ENCODE data around the gene COL5A2.

The COL5A2 gene

GRCh38 chr2:189109921-189110397 lies 69.6 kb downstream of the COL5A2 start:
- DNase-seq (ENCODE audit: low read depth) = no peak

GRCh38 chr2:189104934-189105333 lies 74.6 kb downstream of the COL5A2 start:
- no peak for TF ChIP-seq CTCF (conservative IDR thresholded peaks at IDR 0.05; ENCODE audit: control insufficient read depth, insufficient read depth, low read depth, low read length)

More at GRCh38 chr2:189109921-189110397, 69.6 kb downstream of the COL5A2 start:
- no peak for TF ChIP-seq CTCF (conservative IDR thresholded peaks at IDR 0.05; ENCODE audit: control insufficient read depth, insufficient read depth, low read depth, low read length)
- no peak overlapping the region for H3K4me3 ChIP-seq (ENCODE audit: control insufficient read depth, low read depth, low read length)

DNA sequence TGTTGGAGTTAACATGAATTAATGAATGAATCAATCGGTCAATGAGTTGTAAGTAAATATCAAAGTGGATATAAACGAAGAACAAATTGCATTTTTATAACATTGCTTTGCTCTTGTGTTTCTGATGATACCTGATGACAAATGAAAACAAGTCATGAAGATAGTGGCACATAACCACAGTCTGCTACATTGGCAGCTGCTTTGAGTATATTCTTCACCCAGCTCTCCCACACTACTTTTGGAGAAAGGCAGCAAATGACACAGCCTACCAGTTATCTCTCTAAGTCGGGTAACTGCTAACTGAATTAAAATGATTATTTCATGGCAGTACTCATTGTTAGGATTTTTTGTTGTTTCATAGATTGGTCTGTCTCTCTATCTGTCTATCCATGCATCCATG lies 76.8 kb downstream of the COL5A2 start:
- H3K4me3 ChIP-seq (ENCODE audit: control insufficient read depth, low read depth, low read length) = no peak overlapping the region
- TF ChIP-seq CTCF (conservative IDR thresholded peaks at IDR 0.05; ENCODE audit: control insufficient read depth, insufficient read depth, low read depth, low read length) = no peak
- DNase-seq (ENCODE audit: low read depth) = no peak

More at GRCh38 chr2:189104934-189105333, 74.6 kb downstream of the COL5A2 start:
- peak; percentile 47 for DNase-seq (ENCODE audit: low read depth)
- no peak overlapping the region for H3K4me3 ChIP-seq (ENCODE audit: control insufficient read depth, low read depth, low read length)

DNA sequence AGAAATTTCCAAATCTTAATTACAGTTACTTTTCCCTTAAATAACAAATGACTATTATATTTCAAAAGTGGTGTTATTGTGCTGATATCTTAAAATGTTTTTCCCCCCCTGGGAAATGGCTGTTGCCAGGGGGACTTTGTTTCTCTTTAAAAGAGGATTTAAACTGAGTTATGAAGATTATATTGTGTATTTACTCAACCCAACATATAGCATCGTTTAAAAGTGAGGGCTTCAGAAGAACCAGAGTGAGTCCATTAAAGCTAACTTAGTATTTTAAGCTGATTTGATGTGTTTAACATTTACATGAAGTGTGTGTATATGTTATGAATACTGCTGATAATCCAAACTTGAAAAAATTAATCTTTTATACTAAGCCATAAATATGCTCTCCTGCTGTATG lies 81.6 kb downstream of the COL5A2 start:
- H3K4me3 ChIP-seq (ENCODE audit: control insufficient read depth, low read depth, low read length) = no peak overlapping the region
- no peak for DNase-seq (ENCODE audit: low read depth)
- TF ChIP-seq CTCF (conservative IDR thresholded peaks at IDR 0.05; ENCODE audit: control insufficient read depth, insufficient read depth, low read depth, low read length) = no peak

DNA sequence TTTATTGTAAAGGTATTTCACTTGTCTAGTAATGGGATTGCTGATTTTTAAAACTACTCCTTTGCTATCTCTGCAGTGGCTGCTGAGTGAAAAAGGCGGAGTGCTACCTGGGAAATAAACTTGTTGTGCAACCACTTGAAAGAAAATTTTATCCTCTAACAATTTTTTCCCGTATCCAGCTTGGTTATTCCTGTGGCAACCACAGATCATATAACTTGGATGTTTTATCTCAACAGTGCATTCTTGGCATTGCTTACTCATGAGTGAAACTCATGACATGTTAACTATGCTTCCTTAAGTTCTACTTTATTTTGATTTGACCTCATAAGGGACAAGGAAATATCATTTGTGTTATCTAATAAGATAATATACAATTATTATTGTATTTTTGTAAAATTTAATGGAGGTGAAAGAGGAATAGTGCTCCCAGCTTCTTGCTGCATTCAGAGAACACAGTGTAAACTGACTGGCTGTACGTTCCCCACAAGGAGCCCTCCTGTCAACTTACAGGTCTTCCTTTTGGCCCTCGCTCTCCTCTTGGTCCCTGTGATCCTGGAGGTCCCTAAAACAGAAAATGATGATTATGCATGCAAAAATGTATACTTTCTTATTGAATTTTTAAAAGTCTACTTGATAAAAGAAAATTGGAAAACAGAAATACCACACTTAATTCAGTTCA lies 82.7 kb downstream of the COL5A2 start:
- DNase-seq (ENCODE audit: low read depth) = peak; percentile 82
- TF ChIP-seq CTCF (conservative IDR thresholded peaks at IDR 0.05; ENCODE audit: control insufficient read depth, insufficient read depth, low read depth, low read length) = no peak

DNA sequence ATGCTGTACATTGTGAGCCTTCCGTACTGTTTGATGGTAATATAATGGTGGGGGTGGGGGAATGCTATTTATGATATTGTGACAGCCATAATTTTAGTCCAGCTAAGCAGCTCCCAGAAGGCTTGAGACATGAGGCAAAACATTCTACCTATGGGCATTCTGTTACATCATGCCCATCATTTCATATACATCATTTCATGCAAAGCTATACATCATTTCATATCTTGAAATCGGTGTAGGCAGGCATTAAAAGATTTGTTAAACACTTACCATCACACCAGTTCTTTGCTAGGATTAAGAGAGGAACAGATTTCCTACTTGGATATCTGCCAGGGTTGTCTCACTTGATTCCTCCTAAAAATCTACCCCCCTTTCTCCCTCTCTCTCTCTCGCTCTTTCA lies 84.5 kb downstream of the COL5A2 start:
- no peak for TF ChIP-seq CTCF (conservative IDR thresholded peaks at IDR 0.05; ENCODE audit: control insufficient read depth, insufficient read depth, low read depth, low read length)

More for the DNA sequence above, 82.7 kb downstream of the COL5A2 start:
- H3K4me3 ChIP-seq (ENCODE audit: control insufficient read depth, low read depth, low read length) = no peak overlapping the region

More for the DNA sequence above, 84.5 kb downstream of the COL5A2 start:
- no peak for DNase-seq (ENCODE audit: low read depth)
- no peak overlapping the region for H3K4me3 ChIP-seq (ENCODE audit: control insufficient read depth, low read depth, low read length)
